H9 (cell line): ENCODE measurements around the gene LIX1. TPM values are rescaled to one million over a fixed set of nuclear protein-coding genes. Genes with fewer than 3 reads are reported as not detected.

Experiments used
- DNase-seq: peaks from one replicate; pipeline ENCODE4 v3.0.0-alpha.2; 2017
- H2AFZ ChIP-seq: one replicate; pipeline ENCODE4 v1.6.1; 2013; ENCODE audit warnings: mild to moderate bottlenecking, low read length, control low read depth, moderate library complexity
- H2AK5ac ChIP-seq: 2 replicates; pipeline ENCODE4 v1.6.1; 2013; ENCODE audit warnings: low read length, control low read depth, mixed read lengths; ENCODE audit not compliant: insufficient read length
- H2BK120ac ChIP-seq: one replicate; pipeline ENCODE4 v1.6.1; 2013; ENCODE audit warnings: low read depth, mild to moderate bottlenecking, low read length, control low read depth, inconsistent platforms; ENCODE audit not compliant: poor library complexity, severe bottlenecking
- H2BK12ac ChIP-seq: 2 replicates; pipeline ENCODE4 v1.6.1; 2013; ENCODE audit warnings: low read length, control low read depth, mixed read lengths, low read depth; ENCODE audit not compliant: insufficient read length
- H2BK15ac ChIP-seq: 2 replicates; pipeline ENCODE4 v1.6.1; 2013; ENCODE audit warnings: low read depth, low read length, control low read depth
- H2BK20ac ChIP-seq: one replicate; pipeline ENCODE4 v1.6.1; 2013; ENCODE audit warnings: low read depth, mild to moderate bottlenecking, low read length, control low read depth, inconsistent platforms; ENCODE audit not compliant: poor library complexity, severe bottlenecking
- H2BK5ac ChIP-seq: 2 replicates; pipeline ENCODE4 v1.6.1; 2013; ENCODE audit warnings: low read length, control low read depth, mixed read lengths; ENCODE audit not compliant: insufficient read length
- H3K14ac ChIP-seq: 2 replicates; pipeline ENCODE4 v1.6.1; 2013; ENCODE audit warnings: low read length, control low read depth; ENCODE audit not compliant: insufficient read depth
- H3K18ac ChIP-seq: 2 replicates; pipeline ENCODE4 v1.6.1; 2013; ENCODE audit warnings: low read depth, mild to moderate bottlenecking, mixed read lengths, low read length, control low read depth; ENCODE audit not compliant: insufficient read length
- H3K23ac ChIP-seq: 2 replicates; pipeline ENCODE4 v1.6.1; 2013; ENCODE audit warnings: low read length, control low read depth, mixed read lengths, low read depth; ENCODE audit not compliant: insufficient read length
- H3K23me2 ChIP-seq: 2 replicates; pipeline ENCODE4 v1.6.1; 2013; ENCODE audit warnings: low read depth, mild to moderate bottlenecking, mixed read lengths, low read length, control low read depth; ENCODE audit not compliant: insufficient read length, poor library complexity, severe bottlenecking
- H3K27ac ChIP-seq: 2 replicates; pipeline ENCODE4 v1.5.1; 2013; ENCODE audit warnings: low read length, control low read depth, mixed read lengths, low read depth; ENCODE audit not compliant: insufficient read length
- H3K27me3 ChIP-seq: 2 replicates; pipeline ENCODE4 v1.6.1; 2013; ENCODE audit warnings: low read length, control low read depth, inconsistent platforms; ENCODE audit not compliant: insufficient read depth
- H3K4ac ChIP-seq: 2 replicates; pipeline ENCODE4 v1.6.1; 2013; ENCODE audit warnings: low read depth, mild to moderate bottlenecking, control low read depth, inconsistent platforms, low read length, moderate library complexity
- H3K4me1 ChIP-seq: 2 replicates; pipeline ENCODE4 v1.6.1; 2013; ENCODE audit warnings: low read length, control low read depth, inconsistent platforms; ENCODE audit not compliant: insufficient read depth
- H3K4me2 ChIP-seq: 2 replicates; pipeline ENCODE4 v1.6.1; 2013; ENCODE audit warnings: low read length, control low read depth, mixed read lengths; ENCODE audit not compliant: insufficient read length, insufficient read depth
- H3K56ac ChIP-seq: 2 replicates; pipeline ENCODE4 v1.6.1; 2013; ENCODE audit warnings: low read depth, mild to moderate bottlenecking, mixed read lengths, low read length, control low read depth; ENCODE audit not compliant: insufficient read length
- H3K79me1 ChIP-seq: 2 replicates; pipeline ENCODE4 v1.6.1; 2013; ENCODE audit warnings: low read depth, mild to moderate bottlenecking, moderate library complexity, low read length, control low read depth, inconsistent platforms; ENCODE audit not compliant: insufficient read depth, poor library complexity, severe bottlenecking
- H3K79me2 ChIP-seq: 2 replicates; pipeline ENCODE4 v1.6.1; 2013; ENCODE audit warnings: low read length, control low read depth, inconsistent platforms; ENCODE audit not compliant: insufficient read depth
- H3K9ac ChIP-seq: 2 replicates; pipeline ENCODE4 v1.6.1; 2013; ENCODE audit warnings: low read length, control low read depth, mixed read lengths; ENCODE audit not compliant: insufficient read length; ENCODE audit errors: extremely low read depth
- H3K9me3 ChIP-seq: one replicate; pipeline ENCODE4 v1.6.1; 2013; ENCODE audit warnings: low read depth, low read length, inconsistent platforms; ENCODE audit not compliant: control insufficient read depth
- H3T11ph ChIP-seq: one replicate; pipeline ENCODE4 v1.6.1; 2013; ENCODE audit warnings: mild to moderate bottlenecking, low read length, control low read depth, inconsistent platforms
- H4K20me1 ChIP-seq: one replicate; pipeline ENCODE4 v1.6.1; 2013; ENCODE audit not compliant: control insufficient read depth, insufficient read length, insufficient read depth
- H4K5ac ChIP-seq: 2 replicates; pipeline ENCODE4 v1.6.1; 2013; ENCODE audit warnings: low read depth, mild to moderate bottlenecking, mixed read lengths, low read length, control low read depth; ENCODE audit not compliant: insufficient read length
- H4K8ac ChIP-seq: replicated peaks from 2 replicates; pipeline ENCODE4 v1.6.1; 2013; ENCODE audit warnings: low read length, control low read depth, mixed read lengths, low read depth; ENCODE audit not compliant: insufficient read length
- H4K91ac ChIP-seq: 2 replicates; pipeline ENCODE4 v1.6.1; 2013; ENCODE audit warnings: low read depth, mild to moderate bottlenecking, moderate library complexity, mixed read lengths, low read length, control low read depth; ENCODE audit not compliant: insufficient read length
- H3K27ac Mint-ChIP-seq, 3 experiments: 2 replicates in 2 of 3; 3 replicates in 1 of 3; pipeline ENCODE4 v1.8.0; 2020 to 2021; ENCODE audit warnings: mixed read lengths in 3 of 3, mild to moderate bottlenecking in 1 of 3, moderate library complexity in 1 of 3
- H3K27me3 Mint-ChIP-seq: 2 replicates; pipeline ENCODE4 v1.8.0; 2021; ENCODE audit warnings: low read depth, mild to moderate bottlenecking, moderate library complexity, mixed read lengths
- H3K36me3 Mint-ChIP-seq, 3 experiments: 2 replicates in 2 of 3; 3 replicates in 1 of 3; pipeline ENCODE4 v1.8.0; 2020 to 2021; ENCODE audit warnings: low read depth in 3 of 3, mixed read lengths in 3 of 3; ENCODE audit not compliant: insufficient read depth in 1 of 3
- H3K4me1 Mint-ChIP-seq, 2 experiments: 2 replicates each; pipeline ENCODE4 v1.8.0; 2020; ENCODE audit warnings: mixed read lengths in 2 of 2
- H3K4me3 Mint-ChIP-seq, 2 experiments: 2 replicates in 1 of 2; 3 replicates in 1 of 2; pipeline ENCODE4 v1.8.0; 2020 to 2021; ENCODE audit warnings: mild to moderate bottlenecking in 2 of 2, mixed read lengths in 2 of 2, moderate library complexity in 1 of 2
- H3K9me3 Mint-ChIP-seq, 2 experiments: 2 replicates in 1 of 2; 3 replicates in 1 of 2; pipeline ENCODE4 v1.8.0; 2020; ENCODE audit warnings: mild to moderate bottlenecking in 2 of 2, mixed read lengths in 2 of 2, moderate library complexity in 1 of 2
- CTCF ChIP-seq: fragments of 200-600 bp; sonication (generic); conservative IDR thresholded peaks from 3 replicates; pipeline ENCODE4 v1.8.0; 2021; ENCODE audit warnings: antibody characterized with exemption, mild to moderate bottlenecking
- WGBS: extraction: QIAGEN DNeasy Blood & Tissue Kit; methylation state at CpG from one replicate; pipeline ENCODE4 v1.1.7; 2013; ENCODE audit warnings: missing lambda C conversion rate, low lambda C conversion rate, mixed read lengths; ENCODE audit not compliant: insufficient read length; ENCODE audit errors: extremely low coverage; 5-methylcytosine and 5-hydroxymethylcytosine counted together
- total RNA-seq: library from RNA; stranded (reverse); gene quantifications from 2 replicates; pipeline ENCODE4 v1.2.1, GENCODE V29; 2021

LIX1 gene
- total RNA-seq, 1 experiment from 2014 or later = 0.13 TPM

GRCh38 chr5:97078958-97079743, 63.3 kb downstream of the LIX1 start:
- Histone ChIP-seq H2BK5ac (no peak overlapping the region), H3K23me2 (no peaks in the 10 kb centered on the region), H2BK15ac (no peak overlapping the region), H2AK5ac (no peak overlapping the region), H3K4ac (no peak overlapping the region), H4K8ac (no peak overlapping the region), H2BK12ac (no peak overlapping the region), H3K56ac (no peak overlapping the region), H3K4me2 (no peak overlapping the region), H3T11ph (no peak overlapping the region), H3K27me3 (no peaks in the 10 kb centered on the region), H3K9ac (no peak overlapping the region), H3K9me3 (no peaks in the 10 kb centered on the region), H3K4me1 (no peaks in the 10 kb centered on the region), H3K18ac (no peak overlapping the region), H3K79me1 (no peaks in the 10 kb centered on the region), H4K91ac (no peak overlapping the region), H2AFZ (no peak overlapping the region), H3K23ac (no peak overlapping the region), H4K5ac (no peak overlapping the region), H2BK20ac (no peak overlapping the region), H4K20me1 (no peaks in the 10 kb centered on the region), H3K79me2 (no peaks in the 10 kb centered on the region), H2BK120ac (no peak overlapping the region), H3K27ac (no peak overlapping the region), H3K14ac (no peak overlapping the region)
- H3K27me3 Mint-ChIP-seq = no peaks in the 10 kb centered on the region
- WGBS = no CpG with 5 or more reads among the region's 4 CpGs
- H3K27ac Mint-ChIP-seq = 0 out of 7 replicates have a peak overlapping the region, but pooled peaks of 1 of the 3 experiments have one; percentile 8
- DNase-seq = no peak
- no peak overlapping the region for H3K4me3 Mint-ChIP-seq
- peaks cover 0 to 1% (median 0%) of the 10 kb centered on the region in 3 experiments; a peak in 2 of 7 replicates for H3K36me3 Mint-ChIP-seq
- TF ChIP-seq CTCF = no peak
- 0 out of 4 replicates have a peak, but pooled peaks cover 0 to 4% of the 10 kb centered on the region in 2 experiments for H3K4me1 Mint-ChIP-seq
- peaks cover 1 to 2% of the 10 kb centered on the region in 2 experiments; a peak in 3 of 5 replicates for H3K9me3 Mint-ChIP-seq
